ENCODE results near the gene CHPF2.
A peak's percentile ranks its signal among the peaks of the same experiment; 100 is the strongest.

The CHPF2 gene

DNA sequence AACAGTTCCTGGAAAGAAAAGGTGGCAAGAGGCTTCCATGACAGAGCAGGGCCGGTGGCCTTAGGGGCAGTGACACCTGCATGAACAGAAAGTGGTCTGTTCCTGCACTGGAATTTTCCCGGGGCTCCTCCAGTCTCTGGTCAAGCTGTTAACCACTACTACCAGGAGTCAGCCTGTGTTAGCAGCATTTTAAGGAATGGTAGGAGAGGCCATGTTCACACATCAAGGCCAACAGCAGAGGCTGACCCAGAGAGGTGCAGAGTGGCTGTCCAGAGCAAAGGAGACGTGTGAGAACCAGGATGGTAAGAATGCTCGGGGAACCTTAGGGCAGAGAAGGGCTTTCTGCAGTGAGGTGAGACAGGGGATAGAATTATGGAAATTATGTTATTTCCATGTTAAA, 30.5 kb upstream of the CHPF2 start:
- H3K4me3 ChIP-seq (ENCODE audit: low read depth, low read length) = no peak overlapping the region
- DNase-seq (ENCODE audit: low read depth) = no peak

DNA sequence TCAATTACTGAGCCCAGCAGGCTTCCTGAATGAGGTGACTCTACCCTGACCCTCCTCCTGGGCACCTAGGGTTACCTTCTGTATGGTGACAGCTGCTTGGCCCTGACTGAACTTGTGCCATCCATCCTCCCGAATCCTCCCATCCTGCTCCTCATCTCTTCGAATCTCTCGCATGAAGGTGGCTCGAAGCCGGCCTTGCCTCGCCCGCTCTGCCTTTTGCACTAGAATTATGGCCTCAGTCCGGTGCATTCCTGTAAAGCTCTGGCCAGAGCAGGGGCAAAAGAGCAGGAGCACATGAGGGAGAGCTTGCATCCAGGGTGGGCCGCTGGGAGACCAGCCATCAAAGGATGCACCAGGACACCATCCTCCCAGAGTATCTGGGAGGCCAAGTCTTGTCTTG, 29.4 kb upstream of the CHPF2 start:
- DNase-seq (ENCODE audit: low read depth) = no peak
- no peak overlapping the region for H3K4me3 ChIP-seq (ENCODE audit: low read depth, low read length)

DNA sequence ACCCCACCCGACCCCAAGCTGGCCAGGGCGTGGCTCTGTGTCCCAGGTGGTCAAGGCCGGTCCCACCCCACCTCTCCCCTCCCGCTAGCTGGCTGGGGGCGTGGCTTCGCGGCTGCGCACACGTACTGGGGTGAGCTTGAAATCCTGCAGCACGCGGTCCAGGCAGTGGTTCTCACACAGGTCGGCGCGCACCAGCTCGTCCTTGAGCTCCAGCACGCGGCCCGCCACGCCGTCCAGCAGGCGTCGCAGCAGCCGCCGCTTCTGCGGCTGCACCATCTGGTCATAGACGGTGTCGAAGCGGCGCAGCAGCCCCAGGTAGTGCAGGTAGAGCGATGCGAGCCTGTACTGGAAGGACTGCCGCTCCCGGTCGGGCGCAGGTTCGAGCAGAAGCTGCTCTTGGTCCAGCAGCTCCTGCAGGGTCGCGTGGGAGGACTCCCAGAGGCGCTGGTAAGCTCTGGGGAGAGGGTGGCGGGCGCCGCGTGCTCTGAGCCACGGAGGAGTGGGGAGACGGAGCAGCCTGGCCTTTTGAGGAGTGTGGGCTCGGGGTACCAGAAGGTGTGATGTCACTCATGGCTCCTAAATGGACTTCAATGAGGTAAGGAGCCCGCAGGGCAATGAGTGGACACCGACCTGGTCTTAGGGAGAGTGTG, 27.8 kb upstream of the CHPF2 start:
- no peak overlapping the region for H3K4me3 ChIP-seq (ENCODE audit: low read depth, low read length)
- DNase-seq (ENCODE audit: low read depth) = no peak

DNA sequence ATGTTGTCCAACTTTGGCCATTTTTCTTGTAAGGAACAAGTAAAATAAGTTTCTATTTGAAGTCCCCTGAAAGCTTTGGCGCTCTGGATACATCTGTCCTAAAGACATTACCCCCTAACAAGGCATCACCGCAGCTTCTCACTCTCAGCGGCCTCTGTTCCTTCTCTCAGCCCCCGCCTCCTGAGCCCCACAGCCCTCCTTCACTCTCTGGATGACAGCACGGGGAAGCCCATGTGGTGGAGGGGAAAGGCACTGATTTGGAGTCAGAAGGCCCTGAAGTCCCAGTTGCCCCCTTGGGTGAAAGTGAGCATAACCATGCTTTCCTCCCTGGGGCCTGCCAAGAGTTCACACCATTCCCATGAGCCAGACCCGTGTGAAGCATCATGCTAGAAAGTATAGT, 26.6 kb upstream of the CHPF2 start:
- DNase-seq (ENCODE audit: low read depth) = no peak

DNA sequence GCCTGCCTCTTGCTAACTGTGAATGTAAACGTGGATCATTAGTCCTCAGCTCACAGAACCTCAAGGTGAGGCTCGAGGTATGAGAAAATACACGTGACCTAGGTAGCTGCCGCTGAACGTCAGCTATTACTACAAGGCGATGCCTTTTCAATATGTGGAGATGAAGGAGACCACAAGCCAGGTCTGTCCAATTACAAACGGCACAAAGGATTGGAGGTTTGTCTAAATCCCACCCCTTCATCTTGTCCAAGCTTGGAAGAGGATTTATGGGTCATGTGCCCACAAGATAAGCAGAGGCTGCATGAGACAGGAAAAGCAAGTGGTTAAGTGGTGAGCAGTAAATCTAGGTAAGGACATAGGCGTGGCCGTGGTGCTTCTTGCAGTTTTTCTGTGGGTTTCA, 25.4 kb upstream of the CHPF2 start:
- DNase-seq (ENCODE audit: low read depth) = no peak
- H3K4me3 ChIP-seq (ENCODE audit: low read depth, low read length) = no peak overlapping the region

More for the DNA sequence above, 26.6 kb upstream of the CHPF2 start:
- H3K4me3 ChIP-seq (ENCODE audit: low read depth, low read length) = no peak overlapping the region

DNA sequence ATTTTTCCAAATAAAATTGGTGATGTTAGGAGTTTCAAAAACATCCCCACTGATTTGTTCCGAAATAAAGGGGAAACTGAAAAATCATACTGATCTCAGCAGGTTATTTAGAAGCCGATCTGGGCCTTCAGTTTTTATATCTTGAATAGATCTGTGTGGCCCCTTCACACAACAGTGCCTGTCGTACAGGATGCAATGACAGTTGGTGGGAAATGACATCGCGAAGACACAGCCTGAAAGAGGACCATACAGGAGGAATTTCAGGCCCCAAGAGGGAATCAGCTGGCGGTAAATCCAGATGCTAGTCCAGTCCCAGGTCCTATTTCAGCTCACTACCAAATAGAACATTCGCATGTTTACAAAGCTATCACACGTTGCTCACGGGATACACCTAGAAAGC, 25.0 kb upstream of the CHPF2 start:
- H3K4me3 ChIP-seq (ENCODE audit: low read depth, low read length) = no peak overlapping the region
- DNase-seq (ENCODE audit: low read depth) = no peak

DNA sequence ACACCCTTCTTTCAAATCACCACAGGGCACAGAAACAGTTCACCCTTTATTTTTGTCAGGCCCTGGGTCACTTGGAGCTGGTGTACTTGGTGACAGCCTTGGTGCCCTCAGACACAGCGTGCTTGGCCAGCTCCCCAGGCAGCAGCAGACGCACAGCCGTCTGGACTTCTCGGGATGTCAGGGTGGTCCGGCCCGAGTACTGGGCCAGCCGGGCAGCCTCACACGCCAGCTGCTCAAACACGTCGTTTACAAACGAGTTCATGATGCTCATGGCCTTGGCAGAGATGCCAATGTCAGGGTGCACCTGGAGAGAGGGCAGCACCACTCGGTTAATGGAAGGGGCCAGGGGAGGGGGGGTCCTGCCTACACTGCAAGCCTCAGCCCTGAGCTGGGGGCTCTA, 24.5 kb upstream of the CHPF2 start:
- DNase-seq (ENCODE audit: low read depth) = no peak
- H3K4me3 ChIP-seq (ENCODE audit: low read depth, low read length) = no peak overlapping the region

DNA sequence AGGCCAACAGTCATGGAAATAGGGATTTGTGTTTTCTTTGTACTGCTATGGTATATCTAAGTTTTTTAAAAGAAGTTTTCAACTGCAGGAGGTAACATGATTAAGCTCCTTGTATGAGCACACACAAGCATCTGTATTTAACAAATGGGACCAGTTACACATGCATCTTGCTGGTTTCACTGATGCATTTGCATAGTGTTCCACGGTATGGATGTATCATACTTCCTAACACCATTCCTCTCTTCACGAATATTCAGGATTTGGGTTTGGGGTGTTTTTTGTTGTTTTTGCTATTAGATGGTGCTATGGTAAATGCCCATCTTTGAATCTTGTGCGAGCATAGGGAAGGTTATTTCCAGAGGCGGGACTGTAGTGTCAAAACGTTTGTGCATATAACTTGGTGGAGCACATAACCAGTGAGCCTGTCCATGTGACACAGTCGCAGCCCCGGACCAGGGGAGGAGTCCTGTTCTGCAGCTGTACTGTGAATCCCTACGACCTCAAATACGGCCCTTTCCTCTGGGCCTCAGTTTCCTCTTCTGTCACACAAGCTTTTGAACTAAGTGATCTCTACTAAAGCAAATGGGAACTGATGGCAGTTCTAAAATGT, 23.9 kb upstream of the CHPF2 start:
- H3K4me3 ChIP-seq (ENCODE audit: low read depth, low read length) = no peak overlapping the region
- no peak for DNase-seq (ENCODE audit: low read depth)

DNA sequence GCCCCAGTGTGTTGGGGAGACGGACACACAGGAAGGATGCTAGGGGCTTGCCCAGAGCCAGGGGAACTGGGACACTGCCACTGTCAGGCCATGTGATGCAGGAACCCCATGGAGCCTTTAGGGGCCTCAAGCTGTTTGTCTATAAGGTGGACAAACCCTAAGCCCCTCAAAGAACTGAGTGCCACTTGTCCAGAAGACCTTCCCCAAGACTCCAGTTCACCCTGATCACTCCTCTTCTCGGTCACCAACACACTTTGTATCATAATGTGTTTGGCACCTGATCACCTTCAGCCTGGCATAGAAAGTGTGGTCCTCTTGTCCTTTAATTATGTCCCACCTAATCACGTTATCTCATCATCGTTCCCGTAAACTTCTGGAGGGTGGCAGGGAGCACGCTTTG, 22.7 kb upstream of the CHPF2 start:
- H3K4me3 ChIP-seq (ENCODE audit: low read depth, low read length) = no peak overlapping the region
- no peak for DNase-seq (ENCODE audit: low read depth)

DNA sequence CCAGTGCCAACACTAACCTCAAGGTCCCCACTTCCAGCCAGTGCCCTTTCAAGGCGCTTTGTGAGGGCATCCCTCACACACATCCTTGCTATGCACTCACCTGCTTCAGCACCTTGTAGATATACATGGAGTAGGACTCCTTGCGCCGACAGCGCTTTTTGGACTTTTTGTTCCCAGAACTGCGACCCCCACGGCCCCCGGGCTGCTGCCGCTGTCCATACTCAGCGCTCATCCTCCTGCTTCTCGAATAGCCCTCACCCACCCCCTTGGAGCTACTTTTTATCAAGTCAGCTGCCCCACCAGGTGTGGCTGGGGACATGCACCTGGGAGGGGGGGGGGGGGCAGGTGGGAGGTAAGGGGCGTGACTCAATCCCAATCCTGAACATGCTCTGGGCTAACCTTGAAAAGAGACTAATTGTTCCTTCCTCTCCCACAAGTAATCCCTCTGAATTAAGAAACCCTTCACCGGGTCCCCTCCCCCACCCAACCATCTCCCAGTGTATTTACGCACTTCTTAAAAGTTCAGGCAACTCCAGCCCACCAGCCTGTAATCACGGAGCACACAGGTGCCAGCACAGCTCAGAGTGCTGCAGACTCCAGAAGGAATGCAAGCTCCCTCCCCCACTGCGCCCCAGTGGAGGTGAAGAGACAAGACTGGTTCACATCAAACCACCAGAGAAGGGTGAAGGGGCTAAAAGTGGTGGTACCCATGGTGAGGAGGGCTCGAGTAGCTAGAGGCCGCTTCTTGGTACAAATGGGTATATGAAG, 22.0 kb upstream of the CHPF2 start, which contains the start of gene H2BK1:
H2BK1 (minus strand) TSS at position 402 of the 768 bp plus-strand sequence; CDS start at position 232, 170 bp downstream.
- H3K4me3 ChIP-seq (ENCODE audit: low read depth, low read length) = no peak within 1 kb of the TSS
- DNase-seq (ENCODE audit: low read depth) = no peak

DNA sequence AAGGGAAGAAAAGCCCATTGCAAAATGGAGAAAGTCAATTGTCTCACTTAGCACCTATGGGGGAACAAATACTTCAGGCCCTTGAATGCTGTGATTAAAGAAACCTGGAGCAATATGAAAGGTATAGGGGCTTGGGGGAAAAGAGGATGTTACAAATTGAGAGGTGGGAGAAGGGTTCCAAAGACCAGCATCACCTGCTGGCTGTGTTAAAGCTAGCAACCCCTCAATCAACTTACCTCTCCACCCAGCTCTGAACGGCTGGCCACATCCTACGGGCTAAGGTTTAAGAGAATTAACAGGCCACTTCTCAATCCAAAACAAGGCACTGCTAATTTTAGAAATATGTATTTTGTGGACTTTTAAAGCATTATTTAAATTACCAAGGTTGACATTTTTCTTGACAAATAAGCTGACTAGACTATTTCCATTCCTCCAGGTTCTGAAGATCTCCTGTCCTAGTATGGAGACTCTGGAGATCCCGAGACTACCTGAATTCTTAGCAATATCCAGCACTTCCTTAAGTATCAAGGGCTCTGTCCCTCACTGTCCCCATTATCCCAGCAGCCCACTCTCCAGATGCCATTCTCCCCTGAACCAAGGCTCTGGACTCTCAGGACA, 21.0 kb upstream of the CHPF2 start:
- H3K4me3 ChIP-seq (ENCODE audit: low read depth, low read length) = no peak overlapping the region

DNA sequence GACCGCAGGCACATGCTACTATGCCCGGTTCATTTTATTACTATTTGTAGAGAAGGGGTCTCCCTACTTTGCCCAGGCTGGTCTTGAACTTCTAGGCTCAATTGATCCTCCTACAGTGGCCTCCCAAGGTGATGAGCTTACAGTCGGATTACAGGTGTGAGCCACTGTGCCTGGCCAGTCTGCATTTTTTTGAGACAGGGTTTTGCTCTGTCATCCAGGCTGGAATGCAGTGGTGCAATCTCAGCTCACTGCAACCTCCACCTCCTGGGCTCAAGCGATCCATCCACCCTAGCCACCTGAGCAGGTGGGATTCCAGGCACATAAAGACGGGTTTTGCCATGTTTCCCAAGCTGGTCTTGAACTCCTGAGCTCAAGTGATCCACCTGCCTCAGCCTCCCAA, 19.7 kb upstream of the CHPF2 start:
- no peak overlapping the region for H3K4me3 ChIP-seq (ENCODE audit: low read depth, low read length)
- no peak for DNase-seq (ENCODE audit: low read depth)

More for the DNA sequence above, 21.0 kb upstream of the CHPF2 start:
- no peak for DNase-seq (ENCODE audit: low read depth)

DNA sequence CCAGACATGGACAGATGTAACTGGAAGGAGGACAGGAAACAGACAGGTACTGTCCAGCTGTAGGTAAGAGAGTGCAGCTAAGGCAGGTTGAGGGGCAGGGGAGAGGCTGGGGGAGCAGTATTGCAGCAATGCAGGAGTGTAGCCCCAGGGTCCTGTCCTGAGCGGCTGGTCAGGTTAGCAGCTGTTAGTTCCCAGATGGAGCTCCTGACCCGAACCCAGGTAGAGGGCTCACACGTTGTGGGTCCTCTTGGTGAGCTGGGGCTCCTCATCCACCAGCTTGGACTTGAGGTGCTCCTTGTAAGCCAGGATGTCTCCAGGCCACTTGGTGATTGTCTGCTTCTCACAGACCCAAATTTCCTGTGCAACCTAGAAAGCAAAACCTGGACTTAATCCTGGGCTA, 18.5 kb upstream of the CHPF2 start:
- DNase-seq (ENCODE audit: low read depth) = no peak
- H3K4me3 ChIP-seq (ENCODE audit: low read depth, low read length) = no peak overlapping the region

DNA sequence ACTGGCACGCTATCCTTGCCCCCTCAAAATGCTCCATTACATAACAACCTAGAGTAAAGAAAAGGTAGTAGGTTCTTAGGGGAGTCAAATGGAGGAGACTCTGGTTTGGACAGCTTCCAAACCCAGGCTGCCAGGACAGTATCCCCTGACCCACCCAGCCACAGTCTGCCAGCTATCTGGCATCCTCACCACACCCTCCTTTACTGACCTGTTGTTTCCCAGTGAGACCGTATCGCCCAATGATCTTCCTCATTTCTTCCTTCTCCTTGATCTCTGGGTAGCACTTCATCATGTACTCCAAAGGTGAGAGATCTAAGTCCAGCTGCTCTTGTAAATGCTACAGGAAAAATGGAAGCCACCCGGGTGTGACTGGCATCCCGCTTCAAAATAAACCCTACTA, 16.9 kb upstream of the CHPF2 start:
- no peak overlapping the region for H3K4me3 ChIP-seq (ENCODE audit: low read depth, low read length)
- no peak for DNase-seq (ENCODE audit: low read depth)

DNA sequence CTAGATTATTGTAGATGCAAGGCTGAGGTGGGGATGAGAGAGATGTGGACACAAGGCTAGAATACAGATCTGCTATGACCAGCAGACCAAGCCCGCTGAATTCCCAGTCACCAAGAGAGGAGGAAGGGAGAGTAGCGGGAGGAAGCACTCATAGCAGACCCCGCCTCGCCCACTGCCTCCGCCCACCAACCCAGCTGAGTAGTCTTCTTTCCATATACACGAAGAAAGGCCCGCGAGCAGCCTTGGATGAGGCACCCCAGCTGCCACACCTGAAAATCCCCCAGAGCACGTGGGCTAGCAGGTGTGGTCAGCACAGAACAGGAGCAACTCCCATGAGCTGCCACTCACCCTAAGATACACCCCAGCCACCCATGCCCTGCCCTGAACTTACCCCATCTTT, 14.1 kb upstream of the CHPF2 start:
- no peak for DNase-seq (ENCODE audit: low read depth)
- no peak overlapping the region for H3K4me3 ChIP-seq (ENCODE audit: low read depth, low read length)

DNA sequence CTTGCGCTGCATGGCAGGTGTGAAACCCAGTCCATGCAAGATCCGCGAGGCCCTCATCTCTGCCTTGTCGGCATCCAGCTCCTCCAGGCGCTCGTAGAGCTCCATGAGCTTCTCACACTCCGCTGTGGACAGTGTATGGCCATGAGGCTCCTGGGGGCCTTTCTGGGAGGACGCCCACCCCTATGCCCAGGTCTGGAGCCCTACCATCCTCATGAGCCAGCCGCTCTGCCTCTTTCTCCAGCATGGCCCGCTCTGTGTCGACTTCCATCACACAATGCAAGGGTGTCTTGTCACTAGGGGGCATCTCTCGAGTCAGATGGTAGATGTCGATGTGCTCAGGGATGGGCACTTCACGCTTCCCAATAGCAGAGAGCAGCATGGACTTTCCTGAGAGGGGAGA, 8.6 kb upstream of the CHPF2 start:
- DNase-seq (ENCODE audit: low read depth) = no peak
- H3K4me3 ChIP-seq (ENCODE audit: low read depth, low read length) = no peak overlapping the region

DNA sequence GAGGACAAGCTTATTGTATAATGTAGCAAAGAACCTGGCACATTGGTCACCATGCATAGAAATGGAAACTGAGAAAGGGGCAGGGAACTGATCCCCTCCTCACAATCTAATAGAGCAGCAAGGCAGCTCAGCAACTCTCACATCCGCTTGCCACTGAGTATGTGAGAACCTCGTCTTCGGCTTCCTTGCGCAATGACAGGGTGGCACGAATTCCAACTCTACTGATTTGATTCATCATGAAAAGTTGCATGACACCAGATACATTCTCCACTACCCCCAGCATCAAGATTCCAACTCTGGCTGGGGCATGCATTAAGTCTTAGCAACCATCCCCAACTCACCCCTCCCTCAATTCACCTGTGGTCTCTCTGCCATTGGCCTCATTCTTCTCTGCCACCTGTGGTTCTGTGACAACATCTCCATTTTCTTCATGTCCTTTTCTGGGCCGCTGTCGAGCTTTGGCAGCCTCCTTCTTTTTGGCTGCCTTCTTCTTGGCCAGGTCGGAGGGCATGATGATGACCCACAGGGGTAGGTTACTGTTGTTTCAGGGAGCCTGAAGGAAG, 6.3 kb upstream of the CHPF2 start:
- H3K4me3 ChIP-seq (ENCODE audit: low read depth, low read length) = peak overlapping the region; percentile 81
- DNase-seq (ENCODE audit: low read depth) = no peak

DNA sequence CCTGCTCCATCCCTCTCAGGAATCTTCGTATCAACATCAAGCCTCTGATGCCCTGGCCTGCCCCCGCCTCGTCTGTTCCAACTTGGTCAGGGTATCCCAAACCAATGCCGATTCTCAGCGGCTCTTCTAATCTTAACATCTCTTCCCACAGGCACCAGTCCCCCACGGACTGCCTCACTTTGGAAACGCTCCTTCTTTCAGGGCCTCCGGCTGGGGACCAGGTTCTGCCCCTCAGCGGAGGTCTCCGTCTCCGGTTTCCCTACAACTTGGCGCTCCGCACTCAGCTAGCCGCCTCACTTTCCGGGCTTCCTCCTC, 5.8 kb upstream of the CHPF2 start:
- no peak for DNase-seq (ENCODE audit: low read depth)
- peak overlapping the region; percentile 81 for H3K4me3 ChIP-seq (ENCODE audit: low read depth, low read length)

DNA sequence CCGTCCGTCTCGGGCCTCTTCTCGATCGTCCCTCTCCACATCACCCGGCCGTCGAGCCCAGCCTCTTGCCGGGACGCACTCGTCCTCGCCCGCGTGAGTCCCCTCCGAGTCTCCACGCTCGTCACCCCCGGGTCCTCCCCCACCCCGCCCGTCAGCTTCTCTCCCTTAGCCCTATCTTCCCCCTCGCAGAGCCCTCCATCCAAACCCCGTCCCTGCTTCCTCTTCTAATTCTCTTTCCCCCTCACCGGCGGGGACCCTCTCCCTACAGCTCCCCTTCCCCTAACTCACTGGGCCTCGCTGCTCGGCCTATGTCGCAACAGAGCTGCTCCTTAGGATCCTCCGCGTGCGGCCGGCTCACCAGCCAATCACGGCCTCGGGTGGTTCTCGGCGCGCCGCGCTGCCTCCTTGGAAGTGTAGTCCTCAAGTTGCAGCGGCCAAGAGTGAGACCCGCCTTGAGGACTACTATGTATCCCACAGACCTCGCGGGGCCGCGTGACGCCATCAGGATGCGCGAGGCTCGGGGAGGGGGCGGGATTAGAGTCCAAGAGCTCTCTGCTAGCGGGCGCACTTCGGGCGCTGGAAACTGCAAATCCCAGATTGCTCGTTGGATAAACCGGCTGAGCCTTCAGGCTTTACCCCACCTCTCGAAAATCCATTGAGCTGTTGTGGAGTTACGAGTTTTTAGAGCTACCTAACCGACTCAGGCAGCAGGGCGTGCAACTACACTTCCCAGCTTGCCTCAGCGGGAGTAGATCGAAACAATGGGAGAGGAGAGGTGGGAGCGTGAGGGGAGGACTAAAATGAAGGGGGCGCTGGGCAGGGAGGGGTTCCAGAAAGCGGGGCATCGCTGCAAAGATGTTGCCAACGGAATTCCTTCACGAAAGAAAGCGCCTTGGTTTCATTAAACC, 5.2 kb upstream of the CHPF2 start, which contains the start of gene ABCF2:
ABCF2 (minus strand) TSS at position 331 of the 908 bp plus-strand sequence. CDS start 747 bp downstream, outside the sequence.
- DNase-seq (ENCODE audit: low read depth) = peak; percentile 97
- peak within 1 kb of the TSS; percentile 81 for H3K4me3 ChIP-seq (ENCODE audit: low read depth, low read length)

Data from skeletal muscle cell (primary cell).